ENCODE results near the gene AP4B1.

The AP4B1 gene

DNA sequence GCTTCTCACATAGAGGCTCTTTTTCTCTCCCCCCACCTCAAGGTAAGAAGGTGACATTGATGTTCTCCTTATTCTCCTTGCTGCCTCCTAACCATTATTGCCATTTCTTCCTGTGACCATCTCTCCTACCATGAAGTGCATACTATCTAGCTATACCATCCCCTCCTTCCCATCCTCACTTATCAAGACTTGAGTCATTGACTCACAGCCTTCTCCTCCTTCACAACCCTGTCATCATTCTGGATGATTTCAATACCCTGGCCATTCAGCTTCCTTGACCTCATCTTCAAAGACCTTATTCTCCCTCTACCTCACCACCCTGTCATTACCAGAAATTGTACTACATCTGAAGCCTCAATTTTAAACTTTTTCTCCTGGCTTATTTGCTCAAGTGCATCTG is 13.6 kb upstream of the AP4B1 start:
- H3K27ac ChIP-seq (ENCODE audit: low read depth, low read length), result no peak overlapping the region
- no peaks in the 10 kb centered on the region for H3K27me3 ChIP-seq (ENCODE audit: low read length)
- H3K9ac ChIP-seq (ENCODE audit: low read length), result no peak overlapping the region
- H3K36me3 ChIP-seq (ENCODE audit: low read length), result 0 out of 2 replicates have a peak, but pooled peaks cover 3% of the 10 kb centered on the region
- no peak overlapping the region for H2AFZ ChIP-seq (ENCODE audit: low read depth, low read length, severe bottlenecking)
- H3K4me3 ChIP-seq (ENCODE audit: insufficient read depth, low read length, poor library complexity, severe bottlenecking), result no peak overlapping the region
- TF ChIP-seq EZH2phosphoT487 (conservative IDR thresholded peaks at IDR 0.05; ENCODE audit: low read length), result no peak
- TF ChIP-seq, protein P1, sequence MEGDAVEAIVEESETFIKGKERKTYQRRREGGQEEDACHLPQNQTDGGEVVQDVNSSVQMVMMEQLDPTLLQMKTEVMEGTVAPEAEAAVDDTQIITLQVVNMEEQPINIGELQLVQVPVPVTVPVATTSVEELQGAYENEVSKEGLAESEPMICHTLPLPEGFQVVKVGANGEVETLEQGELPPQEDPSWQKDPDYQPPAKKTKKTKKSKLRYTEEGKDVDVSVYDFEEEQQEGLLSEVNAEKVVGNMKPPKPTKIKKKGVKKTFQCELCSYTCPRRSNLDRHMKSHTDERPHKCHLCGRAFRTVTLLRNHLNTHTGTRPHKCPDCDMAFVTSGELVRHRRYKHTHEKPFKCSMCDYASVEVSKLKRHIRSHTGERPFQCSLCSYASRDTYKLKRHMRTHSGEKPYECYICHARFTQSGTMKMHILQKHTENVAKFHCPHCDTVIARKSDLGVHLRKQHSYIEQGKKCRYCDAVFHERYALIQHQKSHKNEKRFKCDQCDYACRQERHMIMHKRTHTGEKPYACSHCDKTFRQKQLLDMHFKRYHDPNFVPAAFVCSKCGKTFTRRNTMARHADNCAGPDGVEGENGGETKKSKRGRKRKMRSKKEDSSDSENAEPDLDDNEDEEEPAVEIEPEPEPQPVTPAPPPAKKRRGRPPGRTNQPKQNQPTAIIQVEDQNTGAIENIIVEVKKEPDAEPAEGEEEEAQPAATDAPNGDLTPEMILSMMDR (IDR thresholded peaks at IDR 0.05; ENCODE audit: insufficient read depth, low read length, poor library complexity, severe bottlenecking), result no peak
- no peaks in the 10 kb centered on the region for H3K9me2 ChIP-seq (replicated peaks; ENCODE audit: insufficient read depth, low read length)
- H3F3A ChIP-seq (ENCODE audit: insufficient read depth), result no peaks in the 10 kb centered on the region
- no peaks in the 10 kb centered on the region for H4K20me1 ChIP-seq (ENCODE audit: low read depth, low read length)
- H3K4me2 ChIP-seq (ENCODE audit: low read depth, low read length, poor library complexity, severe bottlenecking), result no peak overlapping the region
- no peaks in the 10 kb centered on the region for H3K9me3 ChIP-seq (ENCODE audit: insufficient read depth, low read length)
- H3K79me2 ChIP-seq (ENCODE audit: insufficient read depth, low read length), result no peaks in the 10 kb centered on the region

DNA sequence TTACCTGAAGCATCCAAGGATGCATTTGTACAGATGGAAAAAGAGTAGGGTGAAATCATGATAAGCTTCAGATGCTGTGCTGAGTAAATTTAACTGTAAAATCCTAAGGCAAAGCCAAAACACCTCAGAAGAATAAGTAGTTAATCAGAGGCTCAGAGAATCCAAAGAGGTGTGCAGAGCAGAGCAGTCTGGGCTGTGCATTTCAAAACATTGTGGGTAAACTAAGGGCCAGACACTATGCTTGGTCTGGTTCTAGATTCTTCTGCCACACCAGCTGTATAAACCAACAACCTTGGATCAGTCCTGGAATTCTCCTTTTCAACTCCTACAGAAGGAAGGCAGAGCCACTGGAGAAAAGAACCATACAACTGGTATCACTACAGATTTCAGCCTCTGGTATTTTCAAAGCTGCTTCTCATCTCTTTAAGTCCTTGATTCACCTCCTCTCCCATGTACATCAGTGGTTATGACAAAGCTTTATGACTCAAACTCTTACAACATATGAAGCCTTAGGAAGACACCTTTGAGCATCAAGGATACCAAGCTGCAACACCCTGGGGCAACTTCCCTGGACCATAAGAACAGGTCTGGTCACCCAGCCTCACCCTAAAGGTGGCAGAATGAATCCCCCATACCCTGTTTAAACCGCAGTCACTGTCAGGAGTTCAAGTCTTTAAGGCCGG is 12.9 kb upstream of the AP4B1 start:
- H3K4me3 ChIP-seq (ENCODE audit: insufficient read depth, low read length, poor library complexity, severe bottlenecking), result no peak overlapping the region
- no peak overlapping the region for H3K27ac ChIP-seq (ENCODE audit: low read depth, low read length)
- no peaks in the 10 kb centered on the region for H3K27me3 ChIP-seq (ENCODE audit: low read length)
- H3K4me2 ChIP-seq (ENCODE audit: low read depth, low read length, poor library complexity, severe bottlenecking), result no peak overlapping the region
- 0 out of 2 replicates have a peak, but pooled peaks cover 3% of the 10 kb centered on the region for H3K36me3 ChIP-seq (ENCODE audit: low read length)
- no peaks in the 10 kb centered on the region for H3K9me3 ChIP-seq (ENCODE audit: insufficient read depth, low read length)
- H3K79me2 ChIP-seq (ENCODE audit: insufficient read depth, low read length), result no peaks in the 10 kb centered on the region
- H3F3A ChIP-seq (ENCODE audit: insufficient read depth), result no peaks in the 10 kb centered on the region
- TF ChIP-seq, protein P1 (IDR thresholded peaks at IDR 0.05; ENCODE audit: insufficient read depth, low read length, poor library complexity, severe bottlenecking), result no peak
- no peak for TF ChIP-seq EZH2phosphoT487 (conservative IDR thresholded peaks at IDR 0.05; ENCODE audit: low read length)
- no peak overlapping the region for H2AFZ ChIP-seq (ENCODE audit: low read depth, low read length, severe bottlenecking)
- no peaks in the 10 kb centered on the region for H3K9me2 ChIP-seq (replicated peaks; ENCODE audit: insufficient read depth, low read length)
- H3K9ac ChIP-seq (ENCODE audit: low read length), result no peak overlapping the region
- H4K20me1 ChIP-seq (ENCODE audit: low read depth, low read length), result no peaks in the 10 kb centered on the region

- H3K4me2 ChIP-seq (ENCODE audit: low read depth, low read length, poor library complexity, severe bottlenecking), result no peak overlapping the region
- 0 out of 2 replicates have a peak, but pooled peaks cover 3% of the 10 kb centered on the region for H3K36me3 ChIP-seq (ENCODE audit: low read length)
- H3K9me3 ChIP-seq (ENCODE audit: insufficient read depth, low read length), result no peaks in the 10 kb centered on the region
- no peaks in the 10 kb centered on the region for H4K20me1 ChIP-seq (ENCODE audit: low read depth, low read length)
- H3K9ac ChIP-seq (ENCODE audit: low read length), result no peak overlapping the region
- no peaks in the 10 kb centered on the region for H3K27me3 ChIP-seq (ENCODE audit: low read length)
- no peaks in the 10 kb centered on the region for H3F3A ChIP-seq (ENCODE audit: insufficient read depth)
- H2AFZ ChIP-seq (ENCODE audit: low read depth, low read length, severe bottlenecking), result no peak overlapping the region
- TF ChIP-seq, protein P1 (IDR thresholded peaks at IDR 0.05; ENCODE audit: insufficient read depth, low read length, poor library complexity, severe bottlenecking), result no peak
- no peak for TF ChIP-seq EZH2phosphoT487 (conservative IDR thresholded peaks at IDR 0.05; ENCODE audit: low read length)
- no peaks in the 10 kb centered on the region for H3K9me2 ChIP-seq (replicated peaks; ENCODE audit: insufficient read depth, low read length)
- no peaks in the 10 kb centered on the region; the same call in 1 of the 2 replicates for H3K79me2 ChIP-seq (ENCODE audit: insufficient read depth, low read length)
- no peak overlapping the region for H3K27ac ChIP-seq (ENCODE audit: low read depth, low read length)
- no peak overlapping the region for H3K4me3 ChIP-seq (ENCODE audit: insufficient read depth, low read length, poor library complexity, severe bottlenecking)
These were observed 12.4 kb upstream of the AP4B1 start for GRCh38 chr1:113916974-113917373.
